GM12874 (cell line): ENCODE data around the gene STPG1.

ENCODE experiments used
- TF ChIP-seq, protein P1 (sequence below): IDR thresholded peaks from 2 replicates; pipeline ENCODE4 v1.5.1; 2011; ENCODE audit warnings: low read depth, mild to moderate bottlenecking, control low read depth, low read length, moderate library complexity; ENCODE audit not compliant: insufficient read depth

The STPG1 gene

DNA sequence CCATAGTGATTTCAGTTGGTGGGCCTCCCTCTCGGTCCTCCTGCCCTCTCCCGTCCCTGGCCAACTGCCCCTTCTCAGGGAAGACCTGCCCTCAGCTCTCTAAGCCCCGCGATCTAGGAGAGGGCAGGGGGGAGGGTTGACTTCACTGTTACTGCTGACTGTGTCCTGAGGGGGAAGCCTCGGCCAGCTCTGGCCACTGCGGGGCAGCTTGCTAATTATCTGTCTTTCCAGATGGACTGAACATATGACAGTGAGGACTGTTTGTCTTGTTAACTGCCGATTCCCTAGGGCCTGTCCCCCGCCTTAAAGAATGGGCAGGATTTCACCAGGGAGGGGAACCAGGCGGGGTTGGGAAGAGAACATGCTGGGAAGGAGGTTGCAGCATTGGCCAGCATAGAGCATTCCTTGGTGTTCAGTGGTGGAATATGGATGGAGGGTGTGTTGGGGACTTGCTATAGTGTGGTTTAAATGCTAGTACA, 24.9 kb upstream of the STPG1 start:
- TF ChIP-seq, protein P1, sequence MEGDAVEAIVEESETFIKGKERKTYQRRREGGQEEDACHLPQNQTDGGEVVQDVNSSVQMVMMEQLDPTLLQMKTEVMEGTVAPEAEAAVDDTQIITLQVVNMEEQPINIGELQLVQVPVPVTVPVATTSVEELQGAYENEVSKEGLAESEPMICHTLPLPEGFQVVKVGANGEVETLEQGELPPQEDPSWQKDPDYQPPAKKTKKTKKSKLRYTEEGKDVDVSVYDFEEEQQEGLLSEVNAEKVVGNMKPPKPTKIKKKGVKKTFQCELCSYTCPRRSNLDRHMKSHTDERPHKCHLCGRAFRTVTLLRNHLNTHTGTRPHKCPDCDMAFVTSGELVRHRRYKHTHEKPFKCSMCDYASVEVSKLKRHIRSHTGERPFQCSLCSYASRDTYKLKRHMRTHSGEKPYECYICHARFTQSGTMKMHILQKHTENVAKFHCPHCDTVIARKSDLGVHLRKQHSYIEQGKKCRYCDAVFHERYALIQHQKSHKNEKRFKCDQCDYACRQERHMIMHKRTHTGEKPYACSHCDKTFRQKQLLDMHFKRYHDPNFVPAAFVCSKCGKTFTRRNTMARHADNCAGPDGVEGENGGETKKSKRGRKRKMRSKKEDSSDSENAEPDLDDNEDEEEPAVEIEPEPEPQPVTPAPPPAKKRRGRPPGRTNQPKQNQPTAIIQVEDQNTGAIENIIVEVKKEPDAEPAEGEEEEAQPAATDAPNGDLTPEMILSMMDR = no peak

DNA sequence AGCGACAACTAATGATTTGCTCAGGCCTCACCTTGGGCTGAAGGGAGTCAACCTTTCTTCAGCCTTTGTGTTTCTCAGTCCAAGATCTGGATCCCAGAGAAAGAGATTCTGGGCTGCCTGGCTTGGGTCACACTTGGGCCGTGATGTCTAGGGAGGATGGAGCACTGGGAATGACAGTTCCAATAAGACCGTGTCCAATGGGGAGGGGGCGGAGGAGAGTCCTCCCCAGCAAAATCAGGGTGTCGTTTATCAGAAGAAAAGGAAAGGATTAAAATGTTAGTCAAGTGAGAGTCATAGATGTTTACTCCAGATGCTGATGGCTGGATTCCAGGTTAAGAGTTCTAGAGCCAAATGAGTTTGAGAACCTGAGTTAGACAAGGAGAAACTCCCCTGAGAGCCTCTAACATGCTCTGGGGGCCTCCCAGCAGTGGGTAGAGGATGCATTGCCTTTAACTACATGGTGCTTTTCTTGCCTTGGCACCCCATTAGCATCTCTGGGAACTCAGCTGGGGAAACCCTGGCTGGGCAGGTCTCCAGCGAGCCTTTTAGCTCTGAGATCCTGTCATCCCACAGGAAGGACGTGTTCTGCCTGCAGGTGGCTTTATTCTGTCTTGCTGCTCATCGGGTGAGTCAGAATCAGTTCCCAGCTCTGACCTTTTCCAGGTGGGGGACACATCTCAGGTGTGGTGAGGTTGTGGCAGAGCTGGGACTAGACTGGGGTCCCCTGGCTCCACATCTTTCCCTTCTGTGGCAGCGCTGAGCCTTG, 24.2 kb upstream of the STPG1 start:
- TF ChIP-seq, protein P1 = no peak

DNA sequence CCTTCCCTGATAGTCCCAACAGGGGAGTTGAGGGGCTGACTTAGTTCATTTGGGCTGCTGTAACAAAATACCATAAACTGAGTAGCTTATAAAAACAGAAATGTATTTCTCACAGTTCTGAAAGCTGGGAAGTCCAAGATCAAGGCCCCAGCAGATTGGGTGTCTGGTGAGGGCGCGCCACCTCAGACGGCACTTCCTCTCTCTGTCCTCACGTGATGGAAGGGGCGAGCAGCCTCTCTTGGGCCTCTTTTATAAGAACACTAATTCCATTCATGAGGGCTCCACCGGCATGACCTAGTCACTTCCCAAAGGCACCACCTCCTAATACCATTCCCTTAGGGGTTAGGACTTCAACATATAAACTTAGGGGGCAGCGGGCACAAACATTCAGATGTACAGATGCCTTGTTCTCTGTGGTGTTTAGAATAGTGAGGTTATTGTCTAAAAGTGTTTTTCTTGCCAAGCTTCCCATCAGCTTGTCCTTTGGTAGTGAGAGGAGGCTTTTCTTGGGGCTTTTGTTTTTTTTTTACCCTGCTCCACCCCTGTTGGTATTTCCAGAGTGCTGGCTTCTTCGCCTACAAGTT, 22.3 kb upstream of the STPG1 start:
- TF ChIP-seq, protein P1 = no peak

DNA sequence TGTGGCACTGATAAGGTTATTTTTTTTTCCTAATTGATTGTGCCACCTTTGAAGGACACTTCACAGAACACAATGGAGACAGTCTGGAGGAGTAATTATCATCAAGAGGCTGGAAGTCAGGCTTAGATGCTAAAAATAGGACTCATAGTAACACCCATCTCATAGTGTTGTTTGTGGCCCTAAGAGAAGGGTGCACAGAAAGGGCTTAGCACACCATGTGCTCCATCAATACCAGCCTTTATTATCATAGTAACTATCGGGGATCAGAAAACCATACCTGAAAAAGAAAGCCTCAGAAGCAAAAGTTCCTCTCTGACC, 13.9 kb upstream of the STPG1 start:
- TF ChIP-seq, protein P1 = no peak

DNA sequence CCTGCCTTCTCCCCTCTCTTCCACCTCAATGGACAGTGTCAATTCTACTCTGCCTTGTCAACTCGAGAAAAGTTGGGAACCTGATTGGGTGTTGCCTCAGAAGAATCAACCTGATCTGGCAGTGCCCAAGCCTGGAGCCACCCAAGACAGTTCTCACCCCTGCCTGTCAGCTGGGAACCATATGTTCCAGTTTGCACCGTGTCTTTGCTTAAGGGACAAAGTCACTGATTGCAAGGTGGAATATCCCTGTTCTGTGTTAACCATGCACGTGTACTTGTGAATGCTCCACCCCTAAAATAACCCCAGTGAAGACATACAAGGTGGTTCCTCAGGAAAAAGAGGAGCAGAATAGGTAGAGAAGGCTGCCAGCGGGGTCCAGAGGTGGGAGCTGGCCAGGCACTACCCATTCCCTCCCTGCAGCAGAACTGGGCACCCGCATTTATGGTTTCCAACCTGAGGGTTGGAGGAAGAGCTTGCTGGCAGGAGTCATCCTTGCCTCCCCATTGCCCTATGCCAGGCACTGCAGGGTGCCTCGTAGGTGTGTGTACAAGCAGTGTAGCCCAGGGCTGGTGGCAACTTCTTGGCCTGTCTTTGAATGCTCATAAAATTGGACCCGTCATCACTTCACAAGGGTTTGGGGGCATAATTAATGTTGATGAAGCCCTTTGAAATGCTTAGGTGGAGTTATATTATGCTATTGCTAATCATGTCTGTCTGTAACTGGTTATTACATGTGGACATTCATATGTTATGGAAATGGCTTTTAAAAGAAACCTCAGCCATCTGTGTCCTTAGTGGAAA, 13.4 kb upstream of the STPG1 start:
- TF ChIP-seq, protein P1 = no peak

DNA sequence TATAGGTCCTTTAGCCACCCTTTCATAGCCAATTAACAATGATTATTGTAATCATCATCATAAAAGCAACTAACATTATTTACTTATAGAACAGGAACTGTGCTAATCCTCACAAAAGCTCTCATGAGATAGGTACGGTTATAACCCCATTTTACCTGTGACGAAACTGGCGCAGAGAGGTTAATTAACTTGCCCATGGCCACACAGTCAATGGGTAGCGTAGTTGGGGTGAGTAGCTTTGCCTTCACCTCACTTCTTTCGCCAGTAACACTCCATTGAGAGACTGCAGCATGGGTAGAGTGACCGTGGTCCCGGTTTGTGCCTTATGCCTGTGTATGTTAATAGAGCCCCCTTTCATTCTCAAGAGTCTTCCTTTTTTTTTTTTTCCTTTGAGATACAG, 12.3 kb upstream of the STPG1 start:
- TF ChIP-seq, protein P1 = no peak

DNA sequence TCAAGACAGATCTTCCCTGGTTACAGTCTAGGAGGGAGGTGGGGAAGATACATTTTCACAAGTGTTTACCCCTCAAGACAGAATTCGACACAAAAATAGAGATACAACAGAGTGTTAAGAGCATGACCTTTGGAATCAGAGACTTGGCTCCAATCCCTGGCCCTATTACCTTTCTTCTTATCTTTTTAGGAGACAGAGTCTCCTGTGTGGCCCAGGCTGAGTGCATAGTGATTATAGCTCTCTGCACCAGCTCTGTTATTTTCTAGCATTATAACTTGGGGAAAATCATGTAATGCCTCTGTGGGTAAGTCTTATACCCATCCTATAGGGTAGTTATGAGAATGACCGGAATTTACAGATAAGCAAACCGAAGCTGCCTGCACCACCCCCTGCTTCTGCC, 11.9 kb upstream of the STPG1 start:
- TF ChIP-seq, protein P1 = no peak
